Left renal pelvis (tissue), 4 donors: Measurements from ENCODE around the gene NAA35. TPM values are rescaled to one million over a fixed set of nuclear protein-coding genes. Genes with fewer than 3 reads are reported as not detected.
"Not testable (repeated sequence)": the region's sequence is repeated elsewhere in the genome, so short reads cannot be mapped to it uniquely, and the experiment has no call there.

Source experiments
- DNase-seq, 4 donors: peaks; one replicate each; pipeline ENCODE4 v3.0.0-alpha.2; 2013; ENCODE audit warnings: low read depth in 4 of 4, low spot score in 3 of 4
- polyA plus RNA-seq, 4 donors: library from polyadenylated mRNA; unstranded; fragments of 120-200 nt; gene quantifications; one replicate each; pipeline ENCODE4 v1.2.1, GENCODE V29; 2013; ENCODE audit not compliant: insufficient read length in 4 of 4

The NAA35 gene
- polyA plus RNA-seq, 4 donors, result 22.6 to 36.7 (median 34.3) TPM

GRCh38 chr9:85943757-85944430, 2.9 kb downstream of the NAA35 start:
- no peak for DNase-seq

- no peak for DNase-seq
Measured at GRCh38 chr9:85944672-85945071, 3.7 kb downstream of the NAA35 start.

- DNase-seq, result no peak
Measured at GRCh38 chr9:85949586-85950335, 8.8 kb downstream of the NAA35 start.

GRCh38 chr9:85959955-85960354, 19.0 kb downstream of the NAA35 start:
- no peak for DNase-seq

GRCh38 chr9:85960688-85961093, 19.7 kb downstream of the NAA35 start:
- DNase-seq, result peak in 2 of 4 donors; percentile 12 to 19

- DNase-seq, result no peak
Measured at GRCh38 chr9:85964526-85964925, 23.6 kb downstream of the NAA35 start.

GRCh38 chr9:85964949-85965348, 24.0 kb downstream of the NAA35 start:
- DNase-seq, result no peak

- DNase-seq, result no peak
Measured at GRCh38 chr9:85969727-85970126, 28.8 kb downstream of the NAA35 start.

GRCh38 chr9:85971731-85972130, 30.8 kb downstream of the NAA35 start:
- DNase-seq, result no peak

- no peak for DNase-seq
Measured at GRCh38 chr9:85973238-85973637, 32.3 kb downstream of the NAA35 start.

- DNase-seq, result not testable (repeated sequence)
Measured at GRCh38 chr9:85974055-85974547, 33.2 kb downstream of the NAA35 start.

GRCh38 chr9:85978496-85978895, 37.5 kb downstream of the NAA35 start:
- DNase-seq, result no peak

GRCh38 chr9:85981369-85981768, 40.4 kb downstream of the NAA35 start:
- DNase-seq, result no peak

- DNase-seq, result no peak
Measured at GRCh38 chr9:85984457-85984856, 43.5 kb downstream of the NAA35 start.

GRCh38 chr9:85987236-85987635, 46.3 kb downstream of the NAA35 start:
- DNase-seq, result no peak

- no peak for DNase-seq
Measured at GRCh38 chr9:85994191-85994590, 53.2 kb downstream of the NAA35 start.

GRCh38 chr9:85995097-85995496, 54.2 kb downstream of the NAA35 start:
- no peak for DNase-seq

GRCh38 chr9:85995599-85995998, 54.7 kb downstream of the NAA35 start:
- DNase-seq, result no peak

GRCh38 chr9:86005253-86005775, 64.4 kb downstream of the NAA35 start:
- DNase-seq, result no peak

- DNase-seq, result no peak
Measured at GRCh38 chr9:86009133-86009532, 68.2 kb downstream of the NAA35 start.

GRCh38 chr9:86020731-86021130, 79.8 kb downstream of the NAA35 start:
- no peak for DNase-seq

GRCh38 chr9:86021166-86021565, 80.2 kb downstream of the NAA35 start:
- DNase-seq, result no peak
